CD4-positive, alpha-beta T cell treated with Interleukin-15 for 1 hour (primary cell): ENCODE measurements around the gene KIAA2012.

Experiments
- DNase-seq: peaks from one replicate; pipeline ENCODE4 v3.0.0-alpha.2; 2020

KIAA2012 gene

GRCh38 chr2:202072737-202073401, at the start of gene KIAA2012:
KIAA2012 (plus strand) TSS chr2:202073255; CDS start chr2:202073628, 373 bp downstream.
- no peak for DNase-seq

GRCh38 chr2:202023904-202024266, 49.2 kb upstream of the KIAA2012 start:
- no peak for DNase-seq

DNA sequence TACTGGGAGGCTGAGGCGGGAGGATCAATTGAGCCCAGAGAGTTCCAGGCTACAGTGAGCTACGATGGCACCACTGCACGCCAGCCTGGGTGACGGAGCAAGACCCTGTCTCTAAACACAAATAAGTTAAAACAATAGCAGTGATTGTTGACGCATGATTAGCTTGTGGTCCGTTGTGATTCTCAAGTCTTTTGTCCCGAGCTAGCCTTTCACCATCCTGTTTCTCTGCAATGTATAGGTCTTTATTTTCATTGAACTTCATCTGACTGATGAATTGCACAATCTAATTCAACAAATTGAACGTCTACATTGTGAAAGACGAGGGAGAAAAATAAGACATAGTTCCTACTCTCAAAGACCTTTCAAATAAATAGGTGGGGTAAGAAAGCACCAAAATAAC, 48.2 kb upstream of the KIAA2012 start:
- DNase-seq = no peak

DNA sequence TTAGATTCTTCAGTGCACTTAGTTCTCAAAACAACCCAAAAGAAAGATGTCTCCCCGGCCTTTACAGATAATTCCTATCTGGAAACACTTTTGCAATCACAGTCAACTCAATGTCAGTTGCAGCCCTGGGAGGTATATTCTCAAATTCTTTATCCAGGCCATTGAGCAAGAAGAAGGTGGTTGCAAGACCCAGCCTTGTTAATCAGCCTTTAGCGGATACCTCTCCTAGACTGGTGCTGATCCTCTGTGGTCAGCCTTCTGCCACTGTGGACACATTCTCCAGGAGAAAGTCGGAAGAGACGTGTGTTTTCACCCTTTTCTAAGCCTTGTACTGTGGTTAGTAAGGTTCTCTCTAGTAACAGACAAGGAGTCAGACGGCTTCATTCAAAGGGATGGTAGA, 47.2 kb upstream of the KIAA2012 start:
- no peak for DNase-seq

GRCh38 chr2:202026507-202026906, 46.5 kb upstream of the KIAA2012 start:
- no peak for DNase-seq

DNA sequence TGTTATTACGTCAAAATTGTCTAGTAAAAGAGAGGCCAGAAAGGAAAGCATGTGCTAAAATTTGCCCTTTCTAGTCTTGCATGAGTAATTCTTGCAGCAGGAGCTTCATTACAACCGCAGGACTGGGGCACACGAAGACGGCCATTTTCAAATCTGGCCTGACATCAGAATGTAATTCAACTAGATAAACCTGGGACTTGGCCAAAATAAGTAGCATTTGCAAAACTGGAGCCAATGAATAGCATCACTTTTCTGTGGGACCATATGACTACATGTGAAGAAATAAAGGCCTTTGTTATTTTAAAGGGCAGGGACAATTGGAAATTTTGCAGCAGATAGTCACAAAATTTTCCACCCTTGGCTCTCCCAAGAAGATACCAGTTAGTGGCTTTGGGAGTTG, 42.4 kb upstream of the KIAA2012 start:
- no peak for DNase-seq

- DNase-seq = no peak
Observed at GRCh38 chr2:202031246-202031951, 41.7 kb upstream of the KIAA2012 start.

DNA sequence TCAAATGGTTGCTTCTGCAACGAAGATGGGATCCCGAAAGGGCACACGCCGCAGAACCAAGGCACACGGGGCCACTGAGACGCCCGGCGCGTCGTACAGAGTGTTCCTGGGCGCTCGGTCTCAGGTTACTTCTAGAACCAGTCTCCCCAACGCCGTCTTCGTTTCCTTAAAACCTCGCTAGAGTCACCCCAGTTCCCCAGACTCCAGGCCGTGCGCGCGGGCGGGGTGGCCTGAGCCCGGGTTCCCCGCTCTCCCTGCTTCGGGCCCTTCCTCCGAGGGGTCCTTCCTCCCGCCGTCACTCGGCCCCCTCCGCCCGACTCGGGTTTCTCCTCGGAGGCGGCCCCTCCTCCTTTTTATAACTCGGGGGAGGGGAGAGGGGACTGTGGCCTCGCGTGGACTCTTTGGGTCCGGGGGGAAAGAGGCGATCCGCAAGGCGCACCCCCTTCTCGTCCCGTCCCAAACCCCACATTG, 40.2 kb upstream of the KIAA2012 start:
- peak; percentile 29 for DNase-seq

GRCh38 chr2:202033317-202034248, 39.5 kb upstream of the KIAA2012 start, which contains the start of gene FZD7:
FZD7 (plus strand) TSS chr2:202033855; CDS start chr2:202034648, 793 bp downstream.
- peak; percentile 86 for DNase-seq

DNA sequence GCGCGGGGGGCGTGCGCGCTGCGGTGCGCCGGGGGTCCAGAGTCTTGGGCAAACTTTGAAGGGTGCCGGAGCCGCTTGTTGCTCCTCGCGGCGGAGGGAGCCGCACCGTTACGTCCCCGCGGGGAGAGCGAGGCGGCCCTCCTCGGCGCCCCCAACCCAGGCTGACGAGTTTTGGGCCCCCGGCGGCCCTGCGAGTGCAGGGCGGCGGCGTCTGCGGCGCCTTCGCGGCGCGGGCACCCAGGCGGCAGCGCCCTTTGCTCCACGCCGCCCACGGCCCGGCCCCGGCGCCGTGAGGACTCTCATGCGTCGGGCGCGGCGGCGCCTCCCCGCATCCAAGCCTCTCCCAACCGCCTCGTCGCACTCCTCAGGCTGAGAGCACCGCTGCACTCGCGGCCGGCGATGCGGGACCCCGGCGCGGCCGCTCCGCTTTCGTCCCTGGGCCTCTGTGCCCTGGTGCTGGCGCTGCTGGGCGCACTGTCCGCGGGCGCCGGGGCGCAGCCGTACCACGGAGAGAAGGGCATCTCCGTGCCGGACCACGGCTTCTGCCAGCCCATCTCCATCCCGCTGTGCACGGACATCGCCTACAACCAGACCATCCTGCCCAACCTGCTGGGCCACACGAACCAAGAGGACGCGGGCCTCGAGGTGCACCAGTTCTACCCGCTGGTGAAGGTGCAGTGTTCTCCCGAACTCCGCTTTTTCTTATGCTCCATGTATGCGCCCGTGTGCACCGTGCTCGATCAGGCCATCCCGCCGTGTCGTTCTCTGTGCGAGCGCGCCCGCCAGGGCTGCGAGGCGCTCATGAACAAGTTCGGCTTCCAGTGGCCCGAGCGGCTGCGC, 38.6 kb upstream of the KIAA2012 start:
- no peak for DNase-seq

DNA sequence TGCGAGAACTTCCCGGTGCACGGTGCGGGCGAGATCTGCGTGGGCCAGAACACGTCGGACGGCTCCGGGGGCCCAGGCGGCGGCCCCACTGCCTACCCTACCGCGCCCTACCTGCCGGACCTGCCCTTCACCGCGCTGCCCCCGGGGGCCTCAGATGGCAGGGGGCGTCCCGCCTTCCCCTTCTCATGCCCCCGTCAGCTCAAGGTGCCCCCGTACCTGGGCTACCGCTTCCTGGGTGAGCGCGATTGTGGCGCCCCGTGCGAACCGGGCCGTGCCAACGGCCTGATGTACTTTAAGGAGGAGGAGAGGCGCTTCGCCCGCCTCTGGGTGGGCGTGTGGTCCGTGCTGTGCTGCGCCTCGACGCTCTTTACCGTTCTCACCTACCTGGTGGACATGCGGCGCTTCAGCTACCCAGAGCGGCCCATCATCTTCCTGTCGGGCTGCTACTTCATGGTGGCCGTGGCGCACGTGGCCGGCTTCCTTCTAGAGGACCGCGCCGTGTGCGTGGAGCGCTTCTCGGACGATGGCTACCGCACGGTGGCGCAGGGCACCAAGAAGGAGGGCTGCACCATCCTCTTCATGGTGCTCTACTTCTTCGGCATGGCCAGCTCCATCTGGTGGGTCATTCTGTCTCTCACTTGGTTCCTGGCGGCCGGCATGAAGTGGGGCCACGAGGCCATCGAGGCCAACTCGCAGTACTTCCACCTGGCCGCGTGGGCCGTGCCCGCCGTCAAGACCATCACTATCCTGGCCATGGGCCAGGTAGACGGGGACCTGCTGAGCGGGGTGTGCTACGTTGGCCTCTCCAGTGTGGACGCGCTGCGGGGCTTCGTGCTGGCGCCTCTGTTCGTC, 37.7 kb upstream of the KIAA2012 start:
- peak; percentile 25 for DNase-seq

- DNase-seq = no peak
Observed at GRCh38 chr2:202035941-202036372, 37.1 kb upstream of the KIAA2012 start.

GRCh38 chr2:202036601-202037037, 36.4 kb upstream of the KIAA2012 start:
- no peak for DNase-seq

DNA sequence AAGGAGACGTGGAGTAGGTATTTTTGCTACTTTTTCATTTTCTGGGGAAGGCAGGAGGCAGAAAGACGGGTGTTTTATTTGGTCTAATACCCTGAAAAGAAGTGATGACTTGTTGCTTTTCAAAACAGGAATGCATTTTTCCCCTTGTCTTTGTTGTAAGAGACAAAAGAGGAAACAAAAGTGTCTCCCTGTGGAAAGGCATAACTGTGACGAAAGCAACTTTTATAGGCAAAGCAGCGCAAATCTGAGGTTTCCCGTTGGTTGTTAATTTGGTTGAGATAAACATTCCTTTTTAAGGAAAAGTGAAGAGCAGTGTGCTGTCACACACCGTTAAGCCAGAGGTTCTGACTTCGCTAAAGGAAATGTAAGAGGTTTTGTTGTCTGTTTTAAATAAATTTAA, 36.0 kb upstream of the KIAA2012 start:
- no peak for DNase-seq

DNA sequence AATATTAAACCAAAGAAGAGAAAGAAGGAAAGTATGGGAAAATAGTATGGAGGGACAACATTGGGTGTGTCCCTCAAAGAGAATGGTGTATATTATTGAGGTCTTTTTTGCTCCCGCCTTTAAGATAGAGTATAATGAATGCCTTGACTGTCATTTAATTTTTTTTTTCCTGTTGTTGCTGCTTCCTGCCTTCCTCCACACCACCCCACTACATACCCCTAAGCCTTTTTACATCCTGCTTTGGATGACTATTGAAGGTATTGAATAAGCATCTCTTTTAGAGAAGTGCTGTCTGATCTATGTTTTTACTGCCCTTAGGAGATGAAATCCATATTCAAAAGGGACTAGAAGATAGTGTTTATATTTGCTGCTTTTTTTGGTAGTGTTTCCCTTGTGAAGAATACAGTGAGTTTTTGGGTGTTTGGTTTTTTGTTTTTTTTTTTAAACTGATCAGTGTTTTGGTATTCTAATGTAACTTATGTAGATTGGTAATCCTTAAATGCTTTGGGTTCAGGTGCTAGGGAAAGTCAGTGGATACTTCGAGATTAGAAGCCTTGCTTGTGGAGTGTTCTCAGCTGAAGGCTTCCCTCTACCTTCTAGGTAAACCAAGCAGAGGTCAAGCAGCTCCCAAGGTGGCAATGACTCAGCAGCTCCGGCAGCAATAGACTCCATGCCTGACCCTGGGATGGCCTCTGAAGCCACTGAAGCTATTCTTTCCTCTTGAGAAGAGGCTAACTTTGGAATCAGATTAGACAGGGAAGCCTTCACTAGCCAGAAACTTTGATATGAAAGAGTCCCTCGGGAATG, 34.4 kb upstream of the KIAA2012 start:
- no peak for DNase-seq

DNA sequence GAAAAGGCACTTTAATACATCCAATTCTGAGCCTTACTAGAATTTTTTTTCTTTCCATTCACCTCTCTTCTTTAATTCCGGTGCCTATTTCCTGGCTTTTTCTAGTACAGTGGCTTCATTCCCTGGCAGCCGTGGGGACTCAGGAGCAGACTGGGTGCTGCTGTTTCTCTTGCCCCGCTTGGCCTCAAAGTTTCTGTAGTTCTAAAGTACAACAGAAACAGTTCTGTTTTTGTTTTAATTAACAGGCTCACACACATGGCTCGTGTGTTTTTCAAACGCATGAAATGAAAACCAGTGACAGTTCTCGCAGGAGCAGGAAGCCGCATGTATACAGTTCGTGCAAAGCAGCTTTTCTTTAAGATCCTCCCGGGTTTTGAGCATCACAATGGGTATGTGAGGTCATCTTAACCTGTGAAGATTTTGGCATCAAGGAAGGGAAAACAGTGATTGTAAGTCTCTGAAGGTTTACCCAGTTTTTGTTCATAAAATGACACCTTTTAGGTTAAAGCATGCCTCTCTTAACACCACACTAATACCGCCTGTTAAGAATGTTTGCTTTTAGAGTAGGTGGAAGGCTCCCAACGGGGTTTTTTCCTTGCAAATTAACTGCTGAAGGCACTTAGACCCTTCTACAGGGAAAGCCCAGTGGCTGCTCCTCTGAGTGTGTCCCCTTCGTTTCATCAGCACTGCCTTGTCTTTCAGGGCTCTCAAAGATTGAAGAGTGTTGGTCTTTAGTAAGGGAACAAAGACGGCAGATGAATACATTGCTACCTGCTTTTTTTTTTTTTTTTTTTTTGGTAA, 33.6 kb upstream of the KIAA2012 start:
- no peak for DNase-seq

- DNase-seq = no peak
Observed at GRCh38 chr2:202040079-202040844, 32.8 kb upstream of the KIAA2012 start.

- no peak for DNase-seq
Observed at GRCh38 chr2:202042444-202042843, 30.6 kb upstream of the KIAA2012 start.

DNA sequence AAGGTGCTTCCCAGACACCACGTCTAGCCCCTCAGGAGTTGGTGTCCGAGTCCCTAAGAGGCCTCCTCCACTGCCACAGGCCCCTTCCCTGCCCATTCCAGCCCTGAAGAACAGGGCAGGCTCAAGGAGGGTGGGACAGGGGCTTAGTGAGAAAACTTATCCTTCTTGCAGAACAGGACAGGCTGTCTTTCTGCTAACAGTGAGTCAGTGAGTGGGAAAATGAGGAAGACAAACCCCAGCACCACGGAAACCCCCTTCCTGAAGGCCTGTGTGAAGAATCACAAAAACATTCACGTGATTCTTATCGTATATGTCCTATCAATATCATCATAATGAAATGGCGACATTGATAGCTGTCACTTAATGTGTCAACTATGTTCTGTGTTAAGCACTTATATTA, 29.6 kb upstream of the KIAA2012 start:
- no peak for DNase-seq
